Measurements from ENCODE around the gene C10orf62. TPM values are rescaled to one million over a fixed set of nuclear protein-coding genes. Genes with fewer than 3 reads are reported as not detected.

C10orf62 gene
- total and polyA plus RNA-seq, 2 of the 13 experiments (the other 11 are each of a cell fraction or from before 2014, with no cell fraction given) = 0.61 to 1.6 TPM

GRCh38 chr10:97548828-97549455 is 40.6 kb upstream of the C10orf62 start:
- no peak for FAIRE-seq
- intact Hi-C loops (cut with micrococcal nuclease; ENCODE audit: unreplicated experiment) (no loop called here), in situ Hi-C loops (cut with HindIII; ENCODE audit: extremely low pct_ligation_motif_present, low pct_unique_long_range_greater_than_20kb) (no loop called here)
- TF ChIP-seq ZNF749 (CRISPR knock-in tag; IDR thresholded peaks at IDR 0.05; ENCODE audit: borderline replicate concordance) (no peak), UBTF (CRISPR knock-in tag; IDR thresholded peaks at IDR 0.05) (no peak), ZNF572 (CRISPR knock-in tag; IDR thresholded peaks at IDR 0.05) (no peak), TBX2 (CRISPR knock-in tag; IDR thresholded peaks at IDR 0.05; ENCODE audit: borderline replicate concordance) (no peak), POLR2A (IDR thresholded peaks at IDR 0.05; ENCODE audit: insufficient read depth in 1 of 2, low read depth in 2 of 2, low read length in 2 of 2) (no peak), NFKBIZ (CRISPR knock-in tag; IDR thresholded peaks at IDR 0.05) (no peak), KDM2A (CRISPR knock-in tag; IDR thresholded peaks at IDR 0.05; ENCODE audit: borderline replicate concordance, low read depth) (no peak), ELF3 (CRISPR knock-in tag; IDR thresholded peaks at IDR 0.05) (no peak), TAF15 (IDR thresholded peaks at IDR 0.05; ENCODE audit: low read depth, low read length, poor library complexity, severe bottlenecking) (no peak), SYNCRIP (IDR thresholded peaks at IDR 0.05; ENCODE audit: insufficient read depth, low read depth, low read length) (no peak), ZNF256 (CRISPR knock-in tag; conservative IDR thresholded peaks at IDR 0.05) (no peak), CC2D1A (CRISPR knock-in tag; IDR thresholded peaks at IDR 0.05) (no peak), PAXIP1 (CRISPR knock-in tag; conservative IDR thresholded peaks at IDR 0.05) (no peak)
- no TSS peak for BruUV-seq (replicated peaks)
- H2AFZ ChIP-seq (ENCODE audit: low read length) = no peak overlapping the region
- ChIA-PET POLR2A (interaction anchor here (1.0 kb wide), 1 partner anchor 35 kb away, joined by 3 read pairs; the partner anchor contains the start of gene HOGA1), CTCF (ENCODE audit: low intra/inter-chr PET ratio, low total read pairs) (no interaction called here)
- H3K27me3 ChIP-seq (ENCODE audit: control insufficient read depth in 1 of 2, insufficient read depth in 2 of 2, low read length in 2 of 2) = no peaks in the 10 kb centered on the region
- no peaks in the 10 kb centered on the region for H4K20me1 ChIP-seq (ENCODE audit: insufficient read depth, low read length)
- no peak overlapping the region for H3K9ac ChIP-seq (ENCODE audit: insufficient read depth, low read depth, low read length)
- 92% methylated on average over 11 of the region's 13 CpGs for WGBS (ENCODE audit: low lambda C conversion rate)
- H3K4me1 ChIP-seq (ENCODE audit: insufficient read depth, low read length) = peaks cover 34% of the 10 kb centered on the region
- H3K4me2 ChIP-seq (ENCODE audit: low read depth, low read length) = no peak overlapping the region
- H3K9me3 ChIP-seq (ENCODE audit: low read length) = no peaks in the 10 kb centered on the region
- no peak overlapping the region for H3K27ac ChIP-seq (ENCODE audit: extremely low read length, insufficient read depth, low read length)
- no peak for DNase-seq (ENCODE audit: low spot score)
- no peaks in the 10 kb centered on the region for H3K79me2 ChIP-seq (ENCODE audit: insufficient read depth, low read length)
- no peaks in the 10 kb centered on the region for H3K36me3 ChIP-seq (replicated peaks in 1 of 2; ENCODE audit: control insufficient read depth in 1 of 2, insufficient read depth in 2 of 2, low read length in 2 of 2)
- H3K4me3 ChIP-seq (replicated peaks in 1 of 3; ENCODE audit: insufficient read depth in 1 of 3, low read depth in 2 of 3, low read length in 3 of 3) = no peak overlapping the region
- ATAC-seq = no peak
